H1 (cell line): ENCODE data around the gene C22orf23. TPM values are rescaled to one million over a fixed set of nuclear protein-coding genes. Genes with fewer than 3 reads are reported as not detected.

ENCODE experiments used
- CTCF ChIA-PET: fragments of 300-600 bp; sonication (Branson Sonifier 250); formaldehyde crosslinking; loops from one replicate; lab custom pipeline; 2021; ENCODE audit not compliant: partially characterized antibody; lab: Charles Lee
- POLR2A ChIA-PET: fragments of 300-600 bp; sonication (Branson Sonifier 250); formaldehyde crosslinking; loops from one replicate; lab custom pipeline; 2021; ENCODE audit warnings: inconsistent platforms; ENCODE audit not compliant: partially characterized antibody; lab: Charles Lee
- DNase-seq, 2 experiments: peaks; one replicate each; pipeline versions ENCODE4 v3.0.0 to v3.0.0-alpha.2; 2010 to 2022; ENCODE audit warnings: low spot score in 2 of 2, low read depth in 1 of 2, mixed read lengths in 1 of 2
- FAIRE-seq: peaks from 2 replicates; lab custom pipeline; 2011; peaks lifted over from hg19 to GRCh38; lab: Jason Lieb, UNC
- H2AFZ ChIP-seq: 2 replicates; pipeline ENCODE4 v1.8.1; 2012; ENCODE audit warnings: low read length, inconsistent platforms
- H2AK5ac ChIP-seq: 2 replicates; pipeline ENCODE4 v1.6.1; 2013; ENCODE audit warnings: low read depth, low read length
- H2BK120ac ChIP-seq: replicated peaks from 2 replicates; pipeline ENCODE3; 2013; ENCODE audit warnings: low read depth, low read length, inconsistent platforms
- H2BK12ac ChIP-seq: 2 replicates; pipeline ENCODE4 v1.6.1; 2013; ENCODE audit warnings: low read depth, low read length
- H2BK15ac ChIP-seq: 2 replicates; pipeline ENCODE4 v1.6.1; 2013; ENCODE audit warnings: low read length
- H2BK20ac ChIP-seq: 2 replicates; pipeline ENCODE4 v1.6.1; 2013; ENCODE audit warnings: low read length
- H2BK5ac ChIP-seq: 2 replicates; pipeline ENCODE4 v1.6.1; 2013; ENCODE audit warnings: low read depth, low read length
- H3K14ac ChIP-seq: 2 replicates; pipeline ENCODE4 v1.6.1; 2013; ENCODE audit warnings: inconsistent platforms; ENCODE audit not compliant: insufficient read length
- H3K18ac ChIP-seq: 2 replicates; pipeline ENCODE4 v1.6.1; 2013; ENCODE audit warnings: low read length; ENCODE audit errors: extremely low read depth
- H3K23ac ChIP-seq: 2 replicates; pipeline ENCODE4 v1.6.1; 2013; ENCODE audit warnings: inconsistent platforms; ENCODE audit not compliant: insufficient read length
- H3K23me2 ChIP-seq: 2 replicates; pipeline ENCODE4 v1.6.1; 2013; ENCODE audit warnings: low read depth, low read length
- H3K27ac ChIP-seq: 2 replicates; pipeline ENCODE4 v1.6.1; 2011; ENCODE audit warnings: low read depth, low read length, inconsistent platforms
- H3K27me3 ChIP-seq, 4 experiments: replicated peaks in 1 of 4; 1 replicate in 1 of 4; 2 replicates in 3 of 4; pipeline versions ENCODE4 v1.6.1 to v1.8.1; 2011 to 2013; ENCODE audit warnings: low read length in 3 of 4, mild to moderate bottlenecking in 3 of 4, inconsistent platforms in 2 of 4, mixed read lengths in 2 of 4, moderate library complexity in 1 of 4; ENCODE audit not compliant: control insufficient read depth in 3 of 4, insufficient read depth in 3 of 4; ENCODE audit errors: extremely low read depth in 1 of 4
- H3K36me3 ChIP-seq, 4 experiments: 2 replicates each; pipeline versions ENCODE4 v1.6.1 to v1.8.1; 2011 to 2013; ENCODE audit warnings: mild to moderate bottlenecking in 4 of 4, low read length in 3 of 4, moderate library complexity in 2 of 4, control low read depth in 1 of 4, inconsistent platforms in 1 of 4; ENCODE audit not compliant: insufficient read depth in 4 of 4, control insufficient read depth in 2 of 4
- H3K4ac ChIP-seq: replicated peaks from 2 replicates; pipeline ENCODE3; 2013; ENCODE audit warnings: low read length, low read depth, mixed read lengths, inconsistent platforms; ENCODE audit not compliant: insufficient read length
- H3K4me1 ChIP-seq, 4 experiments: replicated peaks in 1 of 4; 1 replicate in 1 of 4; 2 replicates in 3 of 4; pipeline versions ENCODE4 v1.6.1 to v1.8.1; 2011 to 2013; ENCODE audit warnings: low read length in 3 of 4, inconsistent platforms in 2 of 4, mixed read lengths in 1 of 4; ENCODE audit not compliant: insufficient read depth in 4 of 4, control insufficient read depth in 3 of 4
- H3K4me2 ChIP-seq, 2 experiments: 2 replicates each; pipeline versions ENCODE4 v1.6.1 to v1.8.1; 2011 to 2013; ENCODE audit warnings: low read depth in 2 of 2, low read length in 2 of 2, control low read depth in 1 of 2, inconsistent platforms in 1 of 2, mild to moderate bottlenecking in 1 of 2; ENCODE audit not compliant: insufficient read depth in 1 of 2
- H3K4me3 ChIP-seq, 4 experiments: fragments of 200-600, 300-600 bp in 1 of 4; sonication (generic), shearing (Covaris generic), sonication (Bioruptor Twin) in 1 of 4; 2 replicates each; pipeline versions ENCODE4 v1.5.1 to v1.8.1; 2011 to 2016; ENCODE audit warnings: low read length in 4 of 4, low read depth in 3 of 4, control low read depth in 2 of 4, inconsistent platforms in 2 of 4, mild to moderate bottlenecking in 2 of 4, mixed read lengths in 1 of 4, moderate library complexity in 1 of 4; ENCODE audit not compliant: insufficient read depth in 2 of 4; ENCODE audit errors: extremely low read depth in 1 of 4
- H3K56ac ChIP-seq: replicated peaks from 2 replicates; pipeline ENCODE3; 2013; ENCODE audit warnings: low read depth, mild to moderate bottlenecking, mixed read lengths, low read length, inconsistent platforms; ENCODE audit not compliant: insufficient read length
- H3K79me1 ChIP-seq: 2 replicates; pipeline ENCODE4 v1.6.1; 2013; ENCODE audit warnings: low read depth, low read length, control low read depth
- H3K79me2 ChIP-seq, 2 experiments: 2 replicates each; pipeline versions ENCODE4 v1.6.1 to v1.8.1; 2012 to 2013; ENCODE audit warnings: low read length in 2 of 2, mild to moderate bottlenecking in 2 of 2, inconsistent platforms in 1 of 2; ENCODE audit not compliant: insufficient read depth in 2 of 2, control insufficient read depth in 1 of 2
- H3K9ac ChIP-seq, 4 experiments: replicated peaks in 1 of 4; 1 replicate in 1 of 4; 2 replicates in 3 of 4; pipeline versions ENCODE4 v1.6.1 to v1.8.1; 2011 to 2013; ENCODE audit warnings: low read depth in 3 of 4, low read length in 3 of 4, control low read depth in 2 of 4, mild to moderate bottlenecking in 2 of 4, moderate library complexity in 2 of 4, inconsistent platforms in 1 of 4; ENCODE audit errors: extremely low read depth in 1 of 4
- H3K9me3 ChIP-seq, 2 experiments: 2 replicates each; pipeline versions ENCODE4 v1.6.1 to v1.8.1; 2012 to 2013; ENCODE audit warnings: mild to moderate bottlenecking in 2 of 2, moderate library complexity in 2 of 2, control low read depth in 1 of 2, inconsistent platforms in 1 of 2, low read depth in 1 of 2, low read length in 1 of 2, mixed read lengths in 1 of 2; ENCODE audit not compliant: insufficient read depth in 2 of 2
- H4K20me1 ChIP-seq, 2 experiments: replicated peaks in 1 of 2; 2 replicates each; pipeline versions ENCODE3 to v1.8.1; 2011 to 2013; ENCODE audit warnings: inconsistent platforms in 2 of 2, low read length in 2 of 2, mild to moderate bottlenecking in 1 of 2; ENCODE audit not compliant: insufficient read depth in 2 of 2, control insufficient read depth in 1 of 2
- H4K5ac ChIP-seq: 2 replicates; pipeline ENCODE4 v1.6.1; 2013; ENCODE audit warnings: low read length, low read depth, mixed read lengths, inconsistent platforms; ENCODE audit not compliant: insufficient read length
- H4K8ac ChIP-seq: 2 replicates; pipeline ENCODE4 v1.8.0; 2013; ENCODE audit warnings: mild to moderate bottlenecking, moderate library complexity, low read length, inconsistent platforms; ENCODE audit not compliant: insufficient read depth; ENCODE audit errors: extremely low read depth
- H4K91ac ChIP-seq: replicated peaks from 2 replicates; pipeline ENCODE3; 2013; ENCODE audit warnings: low read length, mixed read lengths, inconsistent platforms; ENCODE audit not compliant: insufficient read length
- BACH1 ChIP-seq: IDR thresholded peaks from 2 replicates; pipeline ENCODE4 v1.6.1; 2012; ENCODE audit warnings: low read length, improper control_type of control experiment
- CTCF ChIP-seq, 3 experiments: IDR thresholded peaks; 1 replicate in 2 of 3; 2 replicates in 1 of 3; pipeline versions ENCODE4 v1.5.1 to v1.6.1; 2011; ENCODE audit warnings: low read length in 3 of 3, mild to moderate bottlenecking in 3 of 3, inconsistent platforms in 2 of 3, low read depth in 1 of 3, moderate library complexity in 1 of 3; ENCODE audit not compliant: insufficient read depth in 1 of 3; ENCODE audit errors: control extremely low read depth in 1 of 3
- NANOG ChIP-seq: IDR thresholded peaks from 2 replicates; pipeline ENCODE4 v1.6.1; 2011; ENCODE audit warnings: low read length, low read depth, mild to moderate bottlenecking, inconsistent platforms; ENCODE audit not compliant: insufficient read depth, poor library complexity, severe bottlenecking
- RAD21 ChIP-seq, 2 experiments: IDR thresholded peaks in 1 of 2; conservative IDR thresholded peaks in 1 of 2; 2 replicates each; pipeline ENCODE4 v1.6.1; 2011; ENCODE audit warnings: low read depth in 2 of 2, low read length in 2 of 2, improper control_type of control experiment in 1 of 2, inconsistent platforms in 1 of 2, mild to moderate bottlenecking in 1 of 2, moderate library complexity in 1 of 2
- WGBS, 2 experiments: shearing (Covaris generic) in 1 of 2; methylation state at CpG; one replicate each; pipeline versions ENCODE4 v1.1.6 to v1.1.7; 2013 to 2015; ENCODE audit warnings: low lambda C conversion rate in 2 of 2, mixed read lengths in 2 of 2, inconsistent platforms in 1 of 2, low coverage in 1 of 2, missing lambda C conversion rate in 1 of 2; ENCODE audit not compliant: insufficient replicate concordance in 2 of 2, insufficient coverage in 1 of 2, insufficient read length in 1 of 2; ENCODE audit errors: extremely low coverage in 1 of 2, missing lambda C conversion rate in 1 of 2; 5-methylcytosine and 5-hydroxymethylcytosine counted together
- polyA plus RNA-seq, 7 experiments: library from polyadenylated mRNA; depleted of rRNA in 3 of 7; stranded (reverse) in 5 of 7; unstranded in 2 of 7; fragments of >200 nt in 5 of 7; fragments of 200-250 nt in 2 of 7; gene quantifications; 1 replicate in 5 of 7; 2 replicates in 1 of 7; 4 replicates in 1 of 7; pipeline versions ENCODE4 v1.2.1 to v1.2.3, GENCODE V29; 2011 to 2013; ENCODE audit warnings: missing spikeins in 2 of 7, mixed read lengths in 2 of 7
- total RNA-seq: library from RNA; stranded (reverse); fragmentation: NEBNext Ultra II Directional; extraction: Animal tissue kit (Norgen Biotek cat#: 25700); gene quantifications from 2 replicates; pipeline ENCODE4 v1.2.1, GENCODE V29; 2021

The C22orf23 gene
- total and polyA plus RNA-seq, 2 of the 8 experiments (the other 6 are each of a cell fraction or from before 2014, with no cell fraction given), result 0.50 to 0.54 TPM

DNA sequence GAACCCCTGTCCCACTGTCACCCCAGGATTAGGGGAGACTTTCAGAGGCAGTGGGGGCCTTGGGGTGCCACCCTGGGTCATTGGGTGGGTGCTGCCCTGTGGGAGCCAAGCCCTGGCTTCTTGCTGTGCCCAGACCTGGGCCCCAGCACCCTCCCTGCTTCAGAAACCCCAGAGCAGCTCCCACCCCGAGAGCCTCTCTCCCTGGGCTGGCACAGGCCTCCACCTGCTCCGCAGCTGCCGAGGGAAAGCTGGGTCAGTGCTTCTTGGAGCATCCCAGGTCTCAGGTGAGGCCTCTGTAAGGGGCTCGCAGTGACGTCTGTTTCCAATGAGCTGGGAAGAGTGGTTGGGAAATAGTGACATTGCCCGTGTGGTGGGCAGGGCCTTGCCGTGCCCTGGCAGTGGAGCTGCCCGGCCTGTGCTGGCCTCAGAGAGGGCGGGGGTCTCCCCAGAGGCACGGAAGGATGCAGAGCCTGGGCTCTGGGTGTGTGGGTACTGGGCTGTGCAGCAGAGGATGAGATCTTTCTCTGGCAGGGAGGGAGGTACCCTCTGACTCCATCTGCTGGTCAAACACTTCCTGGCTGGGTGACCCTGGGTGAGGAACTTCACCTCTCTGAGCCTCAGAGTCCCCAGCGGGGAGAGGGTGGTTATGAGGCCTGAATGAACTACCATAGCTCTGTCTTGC is 23.0 kb downstream of the C22orf23 start:
- no peak overlapping the region for H3K9ac ChIP-seq
- POLR2A ChIA-PET, result interaction anchor here (0.6 to 3.1 kb wide), 6 partner anchors 13 to 106 kb away, joined by 3 to 11 read pairs (median 3); partner anchors contain the start of genes EIF3L and MICALL1
- no peak for FAIRE-seq

More for the DNA sequence above, 23.0 kb downstream of the C22orf23 start:
- H2AK5ac ChIP-seq, result no peak overlapping the region
- no peak overlapping the region for H3K4ac ChIP-seq
- no peaks in the 10 kb centered on the region for H3K23me2 ChIP-seq
- no peak overlapping the region for H2BK5ac ChIP-seq
- no peaks in the 10 kb centered on the region for H3K79me1 ChIP-seq
- no peak overlapping the region for H3K4me2 ChIP-seq
- H3K23ac ChIP-seq, result no peak overlapping the region
- H3K27ac ChIP-seq, result no peak overlapping the region; the same call in 1 of the 2 replicates
- peaks cover 2 to 17% (median 9%) of the 10 kb centered on the region in 4 experiments; a peak in 7 of 8 replicates for H3K36me3 ChIP-seq
- no peak overlapping the region for H2BK120ac ChIP-seq
- no peak overlapping the region; the same call in 1 of the 2 replicates for H4K8ac ChIP-seq
- WGBS, 2 experiments, result 79% methylated on average over 11 of the region's 11 CpGs; no CpG with 5 or more reads in 1 of the 2 experiments
- no peak overlapping the region for H2AFZ ChIP-seq
- no peak overlapping the region for H3K14ac ChIP-seq
- no peak overlapping the region for H2BK15ac ChIP-seq
- TF ChIP-seq NANOG (no peak), RAD21 (IDR thresholded peaks at IDR 0.05 in 1 of 2, conservative IDR thresholded peaks at IDR 0.05 in 1 of 2; ENCODE audit: low read depth in 2 of 2, low read length in 2 of 2) (peak; percentile 33 to 44), BACH1 (no peak), CTCF (IDR thresholded peaks at IDR 0.05; ENCODE audit: control extremely low read depth in 1 of 3, insufficient read depth in 1 of 3, low read depth in 1 of 3, low read length in 3 of 3) (peak; percentile 37 to 66 (median 62))
- TF ChIP-seq, all 59 proteins: peak for 2
- H3K18ac ChIP-seq, result no peak overlapping the region
- H2BK20ac ChIP-seq, result no peak overlapping the region
- H4K20me1 ChIP-seq, result peaks cover 0 to 8% of the 10 kb centered on the region in 2 experiments
- H3K4me1 ChIP-seq, result peaks cover 0 to 5% (median 3%) of the 10 kb centered on the region in 4 experiments; a peak in 5 of 7 replicates
- H3K27me3 ChIP-seq, result no peaks in the 10 kb centered on the region
- DNase-seq, result no peak
- H4K5ac ChIP-seq, result no peak overlapping the region
- H3K56ac ChIP-seq, result no peak overlapping the region
- no peak overlapping the region for H4K91ac ChIP-seq
- H3K79me2 ChIP-seq, result no peaks in the 10 kb centered on the region
- no peaks in the 10 kb centered on the region for H3K9me3 ChIP-seq
- H2BK12ac ChIP-seq, result no peak overlapping the region
- H3K4me3 ChIP-seq, result no peak overlapping the region
- CTCF ChIA-PET, result interaction anchor here (0.6 to 10.4 kb wide), 17 partner anchors 8 to 113 kb away, joined by 3 to 158 read pairs (median 4); partner anchors contain the start of genes C22orf23 and POLR2F
